ENCODE results near the gene TOR1A.
A peak's percentile ranks its signal among the peaks of the same experiment; 100 is the strongest.
"Not testable (repeated sequence)": the region's sequence is repeated elsewhere in the genome, so short reads cannot be mapped to it uniquely, and the experiment has no call there.

TOR1A gene

GRCh38 chr9:129781131-129781530 lies 42.8 kb downstream of the TOR1A start:
- no peak for DNase-seq (ENCODE audit: low read depth)

GRCh38 chr9:129779560-129780190 lies 44.3 kb downstream of the TOR1A start:
- DNase-seq (ENCODE audit: low read depth): no peak

DNA sequence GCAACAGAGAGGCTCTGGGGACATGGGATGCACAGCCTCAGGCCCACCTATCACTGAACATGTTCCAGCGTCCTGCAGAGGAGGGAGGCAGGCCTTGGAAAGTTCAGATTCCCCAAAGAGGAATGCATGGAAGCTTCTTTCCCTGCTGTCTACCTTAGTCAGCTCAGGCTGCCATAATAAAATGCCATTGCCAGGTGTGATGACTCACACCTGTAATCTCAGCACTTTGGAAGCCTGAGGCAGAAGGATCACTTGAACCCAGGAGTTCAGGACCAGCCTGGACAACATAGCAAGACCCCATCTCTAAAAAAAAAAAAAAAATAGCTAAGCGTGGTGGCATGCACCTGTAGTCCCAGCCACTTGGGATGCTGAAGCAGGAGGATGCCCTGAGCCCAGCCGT lies 45.5 kb downstream of the TOR1A start:
- DNase-seq (ENCODE audit: low read depth): no peak

- no peak for DNase-seq (ENCODE audit: low read depth)
These were observed 46.2 kb downstream of the TOR1A start for GRCh38 chr9:129777769-129778130.

DNA sequence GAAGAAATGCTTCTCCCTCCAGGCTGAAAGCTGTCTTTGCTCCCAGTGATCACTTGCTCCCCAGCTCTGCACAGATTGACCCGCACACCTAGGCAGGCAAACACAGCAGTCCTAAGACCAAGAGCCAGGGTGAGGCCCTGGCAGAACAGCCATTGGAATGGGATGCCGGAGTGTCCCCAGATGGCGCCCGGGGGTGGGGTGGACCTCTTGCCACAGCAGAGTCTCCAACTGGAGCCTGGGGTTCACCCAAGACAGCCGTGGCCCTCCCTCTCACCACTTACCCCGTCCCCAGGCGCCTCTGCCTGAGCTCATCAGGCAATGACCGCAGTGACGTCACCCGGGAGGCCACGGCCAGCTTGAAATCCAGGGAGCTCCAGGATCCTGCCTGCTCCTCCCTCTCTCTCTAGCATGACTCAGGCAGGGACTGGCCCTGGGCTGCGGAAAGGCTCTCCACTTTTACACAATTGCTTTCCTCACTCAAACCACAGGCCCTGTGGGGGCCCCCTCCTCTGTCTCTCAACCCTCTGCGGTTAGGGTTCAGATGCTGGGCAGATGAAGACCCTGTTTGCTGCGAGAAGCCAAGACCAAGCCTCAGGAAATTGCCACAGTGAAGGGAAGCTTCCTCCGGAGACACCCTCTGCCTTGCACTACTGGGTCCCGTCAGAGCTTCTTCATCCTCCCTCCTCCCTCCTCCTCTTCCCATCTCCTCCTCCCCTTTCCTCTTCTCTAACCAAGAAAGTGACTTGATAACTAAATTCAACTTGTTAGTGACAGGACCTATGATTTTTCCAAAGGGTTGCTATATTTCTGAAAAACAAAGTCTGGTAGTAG lies 46.8 kb downstream of the TOR1A start:
- DNase-seq (ENCODE audit: low read depth): peak; percentile 91

DNA sequence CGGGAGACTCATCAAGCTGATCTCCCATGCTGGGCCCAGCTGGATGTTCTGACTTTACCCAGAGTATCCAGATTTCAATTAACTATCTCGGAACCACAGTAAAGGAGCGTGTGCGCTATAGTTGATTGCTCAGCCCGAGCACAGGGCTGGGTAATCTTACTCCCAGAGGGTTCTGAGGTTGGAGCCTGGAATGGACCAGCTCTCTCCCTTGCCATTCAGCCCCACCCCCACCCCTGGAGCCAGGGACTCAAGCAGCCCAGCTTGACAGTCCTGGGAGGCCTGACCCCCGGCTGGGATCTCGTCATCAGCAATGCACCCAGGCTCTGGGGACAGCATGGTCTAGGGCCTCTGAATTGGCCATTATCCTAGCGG lies 47.4 kb downstream of the TOR1A start:
- DNase-seq (ENCODE audit: low read depth): no peak

GRCh38 chr9:129776096-129776495 lies 47.8 kb downstream of the TOR1A start:
- not testable (repeated sequence) for DNase-seq (ENCODE audit: low read depth)

DNA sequence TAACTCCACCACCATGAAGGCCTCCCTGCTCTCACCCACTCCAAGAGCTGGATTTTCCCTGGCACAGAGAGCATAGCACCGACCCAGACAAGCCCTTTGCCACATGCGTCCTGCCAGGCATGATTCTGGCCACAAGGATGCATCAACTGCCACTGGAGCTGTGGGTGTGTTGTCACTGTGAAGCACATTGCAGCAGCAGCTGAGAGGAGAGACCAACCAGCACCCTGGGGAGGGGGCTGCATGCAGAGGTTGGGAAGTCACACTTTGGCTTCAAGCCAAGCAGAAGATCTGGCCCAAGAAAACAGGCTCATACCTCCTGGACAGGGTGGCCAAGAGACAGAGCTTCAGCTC lies 48.5 kb downstream of the TOR1A start:
- DNase-seq (ENCODE audit: low read depth): no peak

DNA sequence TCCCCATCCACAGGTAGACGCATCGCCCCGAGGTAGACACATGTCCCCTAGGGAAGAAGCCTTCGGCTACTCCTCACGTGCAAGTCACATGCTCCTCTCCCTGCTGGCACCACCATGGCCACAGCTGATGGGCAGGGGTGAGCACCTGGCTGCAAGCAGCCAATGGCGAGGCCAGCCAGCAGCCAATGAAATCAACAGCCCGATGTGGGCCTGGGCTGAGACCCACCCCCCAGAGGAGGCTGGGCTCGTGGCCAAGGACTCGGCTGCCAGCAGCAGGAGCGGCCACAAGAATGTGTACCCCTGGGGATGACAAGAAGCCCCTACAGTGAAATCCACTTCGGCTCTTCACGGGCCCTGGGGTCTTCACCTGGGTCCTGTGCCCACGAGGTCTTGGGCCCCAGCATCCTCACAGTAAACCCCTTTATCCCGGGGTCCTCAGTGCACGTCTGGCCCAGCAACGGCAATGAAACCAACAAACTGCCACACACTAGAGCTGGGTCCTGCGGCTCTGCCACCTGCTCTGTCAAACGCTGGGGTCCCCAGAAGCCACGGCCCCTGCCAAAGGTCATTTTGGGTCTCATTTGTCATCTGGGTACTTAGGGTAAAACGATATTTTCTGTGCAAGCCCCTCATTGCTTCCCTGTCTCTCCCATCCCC lies 49.0 kb downstream of the TOR1A start:
- no peak for DNase-seq (ENCODE audit: low read depth)

DNA sequence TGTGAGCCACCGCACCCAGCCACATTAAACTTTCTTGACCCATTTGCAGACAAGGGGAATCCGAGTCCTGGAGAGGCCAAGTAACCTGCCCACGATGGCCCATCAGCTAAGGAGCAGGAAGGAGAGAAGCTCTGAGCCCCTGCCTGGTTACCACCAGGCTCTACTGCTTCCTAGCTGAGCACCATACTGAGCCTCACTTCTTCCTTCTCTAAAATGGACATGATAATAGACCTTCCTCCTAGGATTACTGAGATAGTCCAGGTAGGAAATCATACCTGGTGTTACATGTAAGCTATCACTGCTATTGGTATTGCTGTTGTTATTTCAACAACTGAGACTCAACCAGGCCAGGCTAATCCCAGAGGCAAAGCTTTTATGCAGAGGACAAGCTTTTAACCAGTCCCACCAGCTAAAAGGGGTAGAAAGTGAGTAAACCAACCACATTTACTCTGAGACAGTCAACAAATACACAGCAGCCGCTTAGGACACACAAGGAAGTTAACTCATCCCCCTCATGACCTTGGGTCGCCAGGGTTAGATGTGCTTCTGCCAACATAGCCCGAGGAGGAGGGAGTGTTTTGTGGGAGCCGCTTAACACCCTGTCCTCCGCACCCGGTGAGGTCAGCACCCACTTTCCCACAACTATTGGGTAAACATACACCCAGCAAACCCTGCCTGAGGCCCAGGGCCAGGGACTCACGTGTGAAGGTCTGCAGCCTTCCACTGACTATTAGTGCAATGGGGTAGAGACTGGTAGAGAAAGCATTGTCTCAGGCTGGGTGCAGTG lies 50.5 kb downstream of the TOR1A start:
- no peak for DNase-seq (ENCODE audit: low read depth)

DNA sequence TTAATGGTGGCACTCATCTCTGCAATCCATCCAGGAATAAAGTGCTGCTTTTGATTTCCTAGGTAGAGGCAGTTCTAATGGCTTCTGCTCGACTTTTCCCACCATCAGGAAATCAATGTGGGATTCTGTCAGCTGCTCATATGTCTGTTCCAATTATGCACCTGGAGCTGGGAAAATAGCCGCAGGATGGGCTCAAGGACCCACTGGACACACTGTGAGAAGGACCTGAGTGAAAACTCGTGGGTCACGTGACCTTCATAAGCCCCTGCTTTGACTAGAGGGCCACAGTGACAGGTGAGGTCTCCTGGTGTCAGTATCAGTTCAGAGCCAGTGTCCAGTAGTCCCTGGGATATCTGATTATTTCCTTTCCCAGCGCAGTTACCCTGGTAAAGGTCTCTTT lies 53.2 kb downstream of the TOR1A start:
- no peak for DNase-seq (ENCODE audit: low read depth)

DNA sequence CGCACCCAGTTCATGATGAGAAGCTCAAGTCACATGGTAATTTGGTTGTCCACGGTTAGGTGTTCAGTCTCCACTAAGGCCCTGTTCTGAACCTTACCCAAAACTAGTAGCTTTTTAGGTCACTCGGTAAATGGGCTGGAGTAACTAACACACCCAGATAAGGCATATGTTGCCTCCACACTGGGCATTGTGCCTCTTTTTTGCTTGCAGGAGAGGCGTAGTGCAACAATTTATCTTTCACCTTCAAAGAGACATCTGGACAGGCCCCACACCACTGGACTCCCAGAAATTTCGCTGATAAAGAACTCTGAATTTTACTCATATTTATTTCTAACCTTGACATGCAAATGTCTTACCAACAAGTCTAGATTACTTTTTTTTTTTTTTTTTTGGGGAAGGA lies 54.3 kb downstream of the TOR1A start:
- no peak for DNase-seq (ENCODE audit: low read depth)

GRCh38 chr9:129768486-129768885 lies 55.5 kb downstream of the TOR1A start:
- DNase-seq (ENCODE audit: low read depth): no peak

DNA sequence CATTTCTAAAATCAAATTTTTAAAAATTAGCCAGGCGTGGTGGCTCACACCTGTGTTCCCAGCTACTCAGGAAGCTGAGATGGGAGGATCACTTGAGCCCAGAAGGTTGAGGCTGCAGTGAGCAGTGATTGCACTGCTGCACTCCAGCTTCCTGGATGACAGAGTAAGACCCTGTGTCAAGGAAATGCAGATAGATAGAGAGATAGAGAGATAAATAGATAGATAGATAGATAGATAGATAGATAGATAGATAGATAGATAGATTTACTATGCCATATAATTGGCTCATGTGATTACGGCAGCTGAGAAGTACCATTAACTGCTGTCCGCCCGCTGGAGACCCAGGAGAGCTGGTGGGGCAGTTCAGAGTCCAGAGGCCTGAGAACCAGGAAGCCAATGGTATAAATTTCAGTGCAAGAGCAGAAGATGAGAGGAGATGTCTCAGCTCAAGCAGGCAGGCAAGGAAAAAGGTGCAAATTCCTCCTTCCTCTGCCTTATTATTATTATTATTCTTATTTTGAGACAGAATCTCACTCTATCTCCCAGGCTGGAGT lies 58.1 kb downstream of the TOR1A start:
- no peak for DNase-seq (ENCODE audit: low read depth)

DNA sequence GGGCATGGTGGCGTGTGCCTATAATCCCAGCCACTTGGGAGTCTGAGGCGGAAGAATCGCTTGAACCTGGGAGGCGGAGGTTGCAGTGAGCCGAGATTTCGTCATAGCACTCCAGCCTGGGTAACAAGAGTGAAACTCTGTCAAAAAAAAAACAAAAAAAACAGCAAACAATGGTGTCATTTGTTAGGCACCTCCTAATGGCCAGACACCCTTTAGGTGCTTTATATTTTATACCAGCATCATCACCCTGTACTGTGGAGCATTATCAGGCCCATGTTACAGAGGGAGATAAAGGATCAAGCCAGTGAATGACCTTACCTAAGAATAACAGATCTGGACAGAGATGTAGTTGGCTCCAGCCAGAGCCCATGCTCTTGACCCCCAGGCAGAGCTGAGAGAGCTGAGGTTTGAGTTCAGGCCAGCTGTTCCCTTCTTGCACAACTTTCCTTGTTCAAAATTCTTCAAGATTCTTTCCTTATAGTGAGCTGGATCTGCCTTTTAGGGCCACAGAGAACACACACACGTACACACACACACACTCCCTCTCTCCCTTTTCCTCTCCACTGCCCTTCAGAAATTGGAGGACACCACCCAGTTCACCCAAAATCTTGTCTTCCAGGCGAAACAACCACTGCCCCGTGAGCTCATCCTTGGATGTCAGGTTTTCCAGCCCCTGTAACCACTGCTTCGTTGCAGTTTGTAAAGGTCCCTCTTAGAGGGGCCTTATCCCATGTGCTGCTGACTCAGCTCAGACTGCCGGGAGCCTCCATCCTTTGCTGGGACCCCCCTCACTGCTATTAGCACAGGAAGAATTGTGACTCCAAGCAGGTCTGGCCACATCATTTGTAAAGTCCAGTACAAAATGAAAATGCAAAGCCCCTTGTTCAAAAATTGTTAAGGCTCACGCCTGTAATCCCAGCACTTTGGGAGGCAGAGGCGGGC lies 60.7 kb downstream of the TOR1A start:
- no peak for DNase-seq (ENCODE audit: low read depth)
